Activated T-cell treated with anti-CD3 and anti-CD28 coated beads for 1 hour (primary cell): ENCODE measurements around the gene CORO1A.
A peak's percentile ranks its signal among the peaks of the same experiment; 100 is the strongest.
"Not testable (repeated sequence)": the region's sequence is repeated elsewhere in the genome, so short reads cannot be mapped to it uniquely, and the experiment has no call there.

Experiments used
- DNase-seq: peaks from one replicate; pipeline ENCODE4 v3.0.0-alpha.2; 2020; ENCODE audit warnings: low read depth

The CORO1A gene

GRCh38 chr16:30170145-30170544 lies 13.3 kb upstream of the CORO1A start:
- DNase-seq: not testable (repeated sequence)

- no peak for DNase-seq
These were observed 10.3 kb upstream of the CORO1A start for GRCh38 chr16:30173054-30173453.

- DNase-seq: not testable (repeated sequence)
These were observed 6.5 kb upstream of the CORO1A start for GRCh38 chr16:30176876-30177275.

- no peak for DNase-seq
These were observed 4.2 kb upstream of the CORO1A start for GRCh38 chr16:30179195-30179594.

GRCh38 chr16:30179931-30180330 lies 3.5 kb upstream of the CORO1A start:
- no peak for DNase-seq

GRCh38 chr16:30180741-30181140 lies 2.7 kb upstream of the CORO1A start:
- DNase-seq: no peak

GRCh38 chr16:30184096-30184890 lies 891 bp downstream of the CORO1A start:
- peak; percentile 69 for DNase-seq

GRCh38 chr16:30184891-30185682 lies 1.7 kb downstream of the CORO1A start:
- DNase-seq: peak; percentile 30

- DNase-seq: peak; percentile 71
These were observed 2.5 kb downstream of the CORO1A start for GRCh38 chr16:30185683-30186421.

- DNase-seq: peak; percentile 22
These were observed 3.0 kb downstream of the CORO1A start for GRCh38 chr16:30186444-30186781.

- DNase-seq: peak; percentile 92
These were observed 3.6 kb downstream of the CORO1A start for GRCh38 chr16:30186782-30187555.

GRCh38 chr16:30187556-30187865 lies 4.1 kb downstream of the CORO1A start:
- no peak for DNase-seq

GRCh38 chr16:30187971-30188561 lies 4.7 kb downstream of the CORO1A start:
- no peak for DNase-seq

- not testable (repeated sequence) for DNase-seq
These were observed 7.8 kb downstream of the CORO1A start for GRCh38 chr16:30191158-30191557.

- not testable (repeated sequence) for DNase-seq
These were observed 9.7 kb downstream of the CORO1A start for GRCh38 chr16:30193098-30193497.

GRCh38 chr16:30193615-30194014 lies 10.2 kb downstream of the CORO1A start, which contains the start of the genes BOLA2B and SLX1A:
Gene BOLA2B, minus strand, starts transcription at chr16:30193666. Its CDS starts 71 bp downstream, at chr16:30193595.
Gene SLX1A, plus strand, starts transcription at chr16:30193875. Its CDS starts 210 bp downstream, at chr16:30194085.
- DNase-seq: not testable (repeated sequence)

- DNase-seq: not testable (repeated sequence)
These were observed 10.9 kb downstream of the CORO1A start for GRCh38 chr16:30194172-30194925.

GRCh38 chr16:30197001-30197400 lies 13.6 kb downstream of the CORO1A start:
- not testable (repeated sequence) for DNase-seq

- not testable (repeated sequence) for DNase-seq
These were observed 15.6 kb downstream of the CORO1A start, which contains the start of gene SULT1A3 for GRCh38 chr16:30199049-30199448. Gene SULT1A3, plus strand, starts transcription at chr16:30199255. Its CDS starts 1,474 bp downstream, at chr16:30200729.

GRCh38 chr16:30199608-30200343 lies 16.4 kb downstream of the CORO1A start:
- DNase-seq: not testable (repeated sequence)
